Loucy (cell line): Measurements from ENCODE around the gene SERPINA5.

Experiments used
- H2AFZ ChIP-seq: fragments of 200-600 bp; sonication (generic); 2 replicates; pipeline ENCODE4 v1.6.0; 2016; ENCODE audit warnings: antibody characterized with exemption, mild to moderate bottlenecking, low read length, moderate library complexity
- H3F3A ChIP-seq: fragments of 200-600 bp; 2 replicates; pipeline ENCODE4 v1.6.0; 2016; ENCODE audit warnings: antibody characterized with exemption, low read depth, mild to moderate bottlenecking
- H3K27me3 ChIP-seq: fragments of 200-600 bp; sonication (generic); 2 replicates; pipeline ENCODE4 v1.6.1; 2014; ENCODE audit warnings: low read length, mild to moderate bottlenecking; ENCODE audit not compliant: insufficient read depth, poor library complexity, severe bottlenecking
- H3K36me3 ChIP-seq: fragments of 200-600 bp; sonication (generic); 2 replicates; pipeline ENCODE4 v1.6.1; 2016; ENCODE audit warnings: low read length; ENCODE audit not compliant: insufficient read depth
- H3K4me1 ChIP-seq: fragments of 200-600 bp; sonication (generic); 2 replicates; pipeline ENCODE4 v1.5.1; 2014; ENCODE audit warnings: low read length, mild to moderate bottlenecking; ENCODE audit not compliant: insufficient read depth, poor library complexity, severe bottlenecking
- H3K4me2 ChIP-seq: fragments of 200-600 bp; sonication (generic); 2 replicates; pipeline ENCODE4 v1.6.0; 2014; ENCODE audit warnings: antibody characterized with exemption, low read length, low read depth, mild to moderate bottlenecking; ENCODE audit not compliant: poor library complexity, severe bottlenecking
- H3K4me3 ChIP-seq: fragments of 200-600 bp; sonication (generic); 2 replicates; pipeline ENCODE4 v1.5.1; 2014; ENCODE audit warnings: low read length, mild to moderate bottlenecking, mixed read lengths; ENCODE audit not compliant: poor library complexity, severe bottlenecking
- H3K79me2 ChIP-seq: fragments of 200-600 bp; sonication (generic); 2 replicates; pipeline ENCODE4 v1.6.1; 2014; ENCODE audit warnings: low read length; ENCODE audit not compliant: insufficient read depth
- H3K9ac ChIP-seq: fragments of 200-600 bp; sonication (generic); 2 replicates; pipeline ENCODE4 v1.6.0; 2014; ENCODE audit warnings: mild to moderate bottlenecking, low read depth, low read length, moderate library complexity; ENCODE audit not compliant: poor library complexity, severe bottlenecking
- H3K9me2 ChIP-seq: fragments of 200-600 bp; sonication (generic); replicated peaks from 2 replicates; pipeline ENCODE4 v1.6.1; 2016; ENCODE audit warnings: low read depth, low read length, mixed read lengths
- H3K9me3 ChIP-seq: fragments of 200-600 bp; sonication (generic); 2 replicates; pipeline ENCODE4 v1.6.1; 2014; ENCODE audit warnings: mild to moderate bottlenecking, antibody characterized with exemption, low read length, low read depth; ENCODE audit not compliant: insufficient read depth
- H4K20me1 ChIP-seq: fragments of 200-600 bp; sonication (generic); 2 replicates; pipeline ENCODE4 v1.6.0; 2014; ENCODE audit warnings: antibody characterized with exemption, low read length, mild to moderate bottlenecking; ENCODE audit not compliant: insufficient read depth, poor library complexity, severe bottlenecking
- EZH2phosphoT487 ChIP-seq: fragments of 200-600 bp; IDR thresholded peaks from 2 replicates; pipeline ENCODE4 v1.6.1; 2018; ENCODE audit warnings: antibody characterized with exemption, mild to moderate bottlenecking, moderate library complexity, borderline replicate concordance
- TF ChIP-seq, protein P1 (sequence below): fragments of 200-600 bp; sonication (generic); conservative IDR thresholded peaks from 2 replicates; pipeline ENCODE4 v1.5.1; 2014; ENCODE audit warnings: mild to moderate bottlenecking, antibody characterized with exemption, low read length

Gene SERPINA5

DNA sequence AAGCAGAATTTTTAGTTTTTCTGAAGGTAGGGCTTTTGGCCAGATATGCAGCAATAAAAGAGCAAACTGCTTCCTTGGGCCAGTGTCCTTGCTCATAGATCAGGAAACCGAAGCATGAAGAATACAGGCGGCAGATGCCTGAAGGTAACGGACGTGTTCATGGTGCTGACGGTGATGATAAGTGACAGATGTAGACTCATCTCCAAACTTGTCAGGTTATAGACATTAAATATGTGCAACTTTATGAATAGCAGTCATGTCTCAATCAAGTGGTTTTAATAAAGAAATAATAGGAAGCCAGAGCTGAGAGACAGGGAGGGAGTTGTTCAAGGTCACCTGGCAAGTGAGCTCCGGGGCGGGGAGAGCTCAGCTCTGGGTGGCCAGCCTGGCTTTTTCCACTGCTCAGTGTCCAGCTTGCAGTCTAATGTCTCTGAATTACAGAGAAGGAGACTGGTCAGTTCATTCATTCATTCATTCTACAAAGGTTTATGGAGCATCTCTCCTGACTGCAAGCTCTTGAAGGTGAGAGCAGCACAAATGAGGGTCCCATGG lies 1.0 kb downstream of the SERPINA5 start:
- H3K9me2 ChIP-seq = no peaks in the 10 kb centered on the region
- no peak overlapping the region for H2AFZ ChIP-seq
- H3K4me1 ChIP-seq = no peaks in the 10 kb centered on the region
- no peaks in the 10 kb centered on the region for H3K27me3 ChIP-seq
- no peak overlapping the region for H3K4me2 ChIP-seq
- H3K36me3 ChIP-seq = no peaks in the 10 kb centered on the region
- no peaks in the 10 kb centered on the region for H3F3A ChIP-seq
- H3K79me2 ChIP-seq = no peaks in the 10 kb centered on the region
- H3K9me3 ChIP-seq = no peaks in the 10 kb centered on the region; the same call in 1 of the 2 replicates
- no peak overlapping the region for H3K9ac ChIP-seq
- no peaks in the 10 kb centered on the region for H4K20me1 ChIP-seq
- TF ChIP-seq EZH2phosphoT487 = no peak
- TF ChIP-seq, protein P1, sequence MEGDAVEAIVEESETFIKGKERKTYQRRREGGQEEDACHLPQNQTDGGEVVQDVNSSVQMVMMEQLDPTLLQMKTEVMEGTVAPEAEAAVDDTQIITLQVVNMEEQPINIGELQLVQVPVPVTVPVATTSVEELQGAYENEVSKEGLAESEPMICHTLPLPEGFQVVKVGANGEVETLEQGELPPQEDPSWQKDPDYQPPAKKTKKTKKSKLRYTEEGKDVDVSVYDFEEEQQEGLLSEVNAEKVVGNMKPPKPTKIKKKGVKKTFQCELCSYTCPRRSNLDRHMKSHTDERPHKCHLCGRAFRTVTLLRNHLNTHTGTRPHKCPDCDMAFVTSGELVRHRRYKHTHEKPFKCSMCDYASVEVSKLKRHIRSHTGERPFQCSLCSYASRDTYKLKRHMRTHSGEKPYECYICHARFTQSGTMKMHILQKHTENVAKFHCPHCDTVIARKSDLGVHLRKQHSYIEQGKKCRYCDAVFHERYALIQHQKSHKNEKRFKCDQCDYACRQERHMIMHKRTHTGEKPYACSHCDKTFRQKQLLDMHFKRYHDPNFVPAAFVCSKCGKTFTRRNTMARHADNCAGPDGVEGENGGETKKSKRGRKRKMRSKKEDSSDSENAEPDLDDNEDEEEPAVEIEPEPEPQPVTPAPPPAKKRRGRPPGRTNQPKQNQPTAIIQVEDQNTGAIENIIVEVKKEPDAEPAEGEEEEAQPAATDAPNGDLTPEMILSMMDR = no peak
- no peak overlapping the region for H3K4me3 ChIP-seq

DNA sequence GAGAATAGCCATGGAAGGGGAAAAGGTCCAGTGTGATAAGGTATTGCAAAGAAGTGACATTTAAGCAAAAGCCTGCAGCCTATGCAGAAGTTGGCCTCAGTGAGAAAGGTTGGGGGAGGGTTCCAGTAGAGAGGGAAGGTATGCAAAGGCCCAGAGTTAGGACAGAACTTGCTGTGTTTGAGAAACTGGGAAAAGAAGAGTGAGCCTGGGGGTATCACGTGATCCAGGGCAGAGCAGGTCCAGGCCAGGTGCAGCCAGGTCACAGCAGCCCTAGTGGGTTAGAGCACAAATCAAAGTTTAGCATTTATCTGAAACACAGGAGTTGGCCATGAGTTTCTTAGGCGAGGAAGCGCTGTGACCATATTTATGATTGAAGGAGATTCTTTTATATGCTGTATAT lies 1.6 kb downstream of the SERPINA5 start:
- Histone ChIP-seq H4K20me1 (no peaks in the 10 kb centered on the region), H3K4me1 (no peaks in the 10 kb centered on the region), H3K36me3 (no peaks in the 10 kb centered on the region), H3K9me3 (no peaks in the 10 kb centered on the region; the same call in 1 of the 2 replicates), H3K27me3 (no peaks in the 10 kb centered on the region), H3K79me2 (no peaks in the 10 kb centered on the region), H3F3A (no peaks in the 10 kb centered on the region), H2AFZ (no peak overlapping the region), H3K9me2 (no peaks in the 10 kb centered on the region), H3K4me2 (no peak overlapping the region), H3K4me3 (no peak overlapping the region), H3K9ac (no peak overlapping the region)
- no peak for TF ChIP-seq EZH2phosphoT487
- TF ChIP-seq, protein P1 = no peak

DNA sequence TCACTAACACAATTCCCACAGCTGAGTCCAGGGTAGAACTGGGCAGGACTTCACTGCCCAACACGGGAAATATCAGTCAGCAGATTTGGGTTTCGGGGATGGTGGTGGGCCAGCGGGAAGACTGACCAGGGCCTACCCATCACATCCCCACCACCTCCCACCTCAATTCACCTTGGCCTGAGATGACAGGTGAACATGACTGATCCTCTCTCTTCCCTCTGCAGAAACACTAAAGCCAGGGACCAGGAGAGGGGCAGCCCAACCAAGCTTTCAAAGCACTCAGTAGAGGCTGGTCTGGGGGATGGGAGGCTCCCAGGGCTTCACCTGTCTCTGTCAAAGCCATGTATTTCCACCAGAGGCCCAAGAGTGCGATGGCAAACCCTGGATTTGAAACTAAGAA lies 2.3 kb downstream of the SERPINA5 start:
- Histone ChIP-seq H3K9me3 (no peaks in the 10 kb centered on the region; the same call in 1 of the 2 replicates), H3K9me2 (no peaks in the 10 kb centered on the region), H3K36me3 (no peaks in the 10 kb centered on the region), H3K4me1 (no peaks in the 10 kb centered on the region), H4K20me1 (no peaks in the 10 kb centered on the region), H3K9ac (no peak overlapping the region), H2AFZ (no peak overlapping the region), H3K4me2 (no peak overlapping the region), H3K4me3 (no peak overlapping the region), H3F3A (no peaks in the 10 kb centered on the region), H3K79me2 (no peaks in the 10 kb centered on the region), H3K27me3 (no peaks in the 10 kb centered on the region)
- TF ChIP-seq, protein P1 = no peak
- TF ChIP-seq EZH2phosphoT487 = no peak
